ENCODE data around the gene WDR59. TPM values are rescaled to one million over a fixed set of nuclear protein-coding genes. Genes with fewer than 3 reads are reported as not detected.

The WDR59 gene
- total and polyA plus RNA-seq, 2 of the 4 experiments (the other 2 are of a cell fraction), result 29.4 to 44.6 TPM

GRCh38 chr16:75002474-75002873, 17.6 kb upstream of the WDR59 start:
- H3K4me1 ChIP-seq (ENCODE audit: control insufficient read depth, insufficient read depth, low read length), result peaks cover 10% of the 10 kb centered on the region
- H2AK9ac ChIP-seq (replicated peaks; ENCODE audit: low read depth, low read length, poor library complexity), result no peak overlapping the region
- H3K14ac ChIP-seq (replicated peaks; ENCODE audit: low read depth, low read length), result no peak overlapping the region
- H4K8ac ChIP-seq (ENCODE audit: low read depth in 2 of 2, low read length in 2 of 2), result no peak overlapping the region
- 47% methylated on average over 8 of the region's 9 CpGs; no CpG with 5 or more reads in 1 of the 2 experiments for WGBS, 2 experiments (ENCODE audit: extremely low coverage in 2 of 2, insufficient read length in 1 of 2)
- H2AK5ac ChIP-seq (ENCODE audit: low read depth, low read length), result no peak overlapping the region
- H3K79me1 ChIP-seq (ENCODE audit: low read depth in 1 of 2, low read length in 2 of 2), result peaks cover 47 to 72% of the 10 kb centered on the region in 2 experiments
- no peak overlapping the region for H3K18ac ChIP-seq (ENCODE audit: low read depth, low read length)
- ATAC-seq (ENCODE audit: low read depth) (no peak), DNase-seq (no peak)
- ChIA-PET CTCF (interaction anchor here (2.2 kb wide), 1 partner anchor 109 kb away, joined by 9 read pairs; no protein-coding TSS in a partner anchor), POLR2A (ENCODE audit: unreplicated experiment) (no interaction called here)
- H3K27ac ChIP-seq (ENCODE audit: insufficient read depth, low read length), result no peak overlapping the region
- H3K4me3 ChIP-seq (ENCODE audit: insufficient read depth, low read depth, low read length), result no peak overlapping the region
- peaks cover 4% of the 10 kb centered on the region; the same call in 1 of the 2 replicates for H3K36me3 ChIP-seq (ENCODE audit: control insufficient read depth, insufficient read depth, low read length)
- no peak overlapping the region for H4K91ac ChIP-seq (ENCODE audit: insufficient read depth, low read depth, low read length)
- no TSS peak for BruUV-seq (replicated peaks)
- peaks cover 11% of the 10 kb centered on the region for H3K9me1 ChIP-seq (ENCODE audit: insufficient read depth, low read length)
- H3K4me2 ChIP-seq (ENCODE audit: low read depth, low read length), result peak overlapping the region; percentile 86; the same call in 1 of the 2 replicates
- no peak overlapping the region for H4K5ac ChIP-seq (ENCODE audit: low read depth, low read length)
- H3K56ac ChIP-seq (ENCODE audit: extremely low read depth, insufficient read depth, low read length), result no peak overlapping the region
- no peak overlapping the region for H2BK120ac ChIP-seq (ENCODE audit: low read depth, low read length)
- peaks cover 60% of the 10 kb centered on the region for H4K20me1 ChIP-seq (ENCODE audit: insufficient read depth, low read length)
- no peak overlapping the region for H3K9ac ChIP-seq (ENCODE audit: low read depth, low read length)
- H2BK5ac ChIP-seq (ENCODE audit: low read depth, low read length, poor library complexity, severe bottlenecking), result no peak overlapping the region
- intact Hi-C loops (cut with micrococcal nuclease), result no loop called here
- no peaks in the 10 kb centered on the region for H3K27me3 ChIP-seq (ENCODE audit: control insufficient read depth, insufficient read depth, low read length)
- dilution Hi-C loops (cut with HindIII; ENCODE audit: low sequenced_read_pairs, unreplicated experiment), result no loop called here
- no peak overlapping the region for H2BK20ac ChIP-seq (ENCODE audit: low read depth, low read length)
- H2BK15ac ChIP-seq (ENCODE audit: low read depth, low read length), result no peak overlapping the region
- in situ Hi-C loops (cut with MboI; ENCODE audit: low sequenced_read_pairs), result loop anchor here (5.0 kb wide), 1 partner anchor 105 kb away; no protein-coding TSS in a partner anchor
- TF ChIP-seq MAZ (IDR thresholded peaks at IDR 0.05; ENCODE audit: borderline replicate concordance, low read depth, low read length) (no peak), FOS (IDR thresholded peaks at IDR 0.05; ENCODE audit: low read depth, low read length) (no peak), RFX5 (IDR thresholded peaks at IDR 0.05; ENCODE audit: low read depth, low read length) (no peak), USF2 (IDR thresholded peaks at IDR 0.05; ENCODE audit: low read depth, low read length) (no peak), CEBPB (IDR thresholded peaks at IDR 0.05; ENCODE audit: low read depth, low read length) (no peak), CHD1 (IDR thresholded peaks at IDR 0.05; ENCODE audit: low read depth, low read length) (no peak), BHLHE40 (IDR thresholded peaks at IDR 0.05; ENCODE audit: low read depth, low read length) (no peak), ELK1 (IDR thresholded peaks at IDR 0.05; ENCODE audit: borderline replicate concordance, low read depth, low read length) (no peak), RCOR1 (IDR thresholded peaks at IDR 0.05; ENCODE audit: insufficient replicate concordance, low read length) (no peak), MXI1 (IDR thresholded peaks at IDR 0.05; ENCODE audit: borderline replicate concordance, low read depth, low read length) (no peak), MAFK (IDR thresholded peaks at IDR 0.05; ENCODE audit: low read depth, low read length) (no peak), POLR2A (IDR thresholded peaks at IDR 0.05; ENCODE audit: low read depth, low read length) (no peak), NFE2L2 (IDR thresholded peaks at IDR 0.05; ENCODE audit: low read depth, low read length) (no peak), RAD21 (IDR thresholded peaks at IDR 0.05; ENCODE audit: low read length) (no peak), CTCF (conservative IDR thresholded peaks at IDR 0.05; ENCODE audit: low read depth, low read length) (no peak), SMC3 (IDR thresholded peaks at IDR 0.05; ENCODE audit: low read depth, low read length) (no peak)
- H3K23ac ChIP-seq (ENCODE audit: low read depth, low read length), result no peak overlapping the region
- H3K9me3 ChIP-seq (ENCODE audit: control insufficient read depth, insufficient read depth, low read length), result no peaks in the 10 kb centered on the region
- no peak overlapping the region for H3K4ac ChIP-seq (ENCODE audit: low read depth, low read length)
- H2AFZ ChIP-seq (replicated peaks; ENCODE audit: low read length, poor library complexity), result no peak overlapping the region

Data from IMR-90 (cell line).